Stimulated activated CD8-positive, alpha-beta memory T cell treated with anti-CD3 and anti-CD28 coated beads, Interleukin-7, amount 100 ng/mL, for 4 hours (primary cell): Measurements from ENCODE around the gene EXOSC7.
"Not testable (repeated sequence)": the region's sequence is repeated elsewhere in the genome, so short reads cannot be mapped to it uniquely, and the experiment has no call there.

Experiments
- DNase-seq, 2 donors: peaks; one replicate each; pipeline ENCODE4 v3.0.0-alpha.2; 2020; ENCODE audit warnings: low read depth in 2 of 2

The EXOSC7 gene

GRCh38 chr3:45024542-45025255 lies 48.7 kb downstream of the EXOSC7 start:
- no peak for DNase-seq

- no peak for DNase-seq
These were observed 50.0 kb downstream of the EXOSC7 start, which contains the start of gene CLEC3B for GRCh38 chr3:45026038-45026437. Gene CLEC3B (plus strand): TSS chr3:45026303. CDS start chr3:45026363, 60 bp downstream.

GRCh38 chr3:45026957-45027356 lies 50.9 kb downstream of the EXOSC7 start:
- no peak for DNase-seq

GRCh38 chr3:45027441-45027840 lies 51.4 kb downstream of the EXOSC7 start:
- no peak for DNase-seq

- DNase-seq = no peak
These were observed 53.2 kb downstream of the EXOSC7 start for GRCh38 chr3:45029216-45029615.

GRCh38 chr3:45029661-45030060 lies 53.6 kb downstream of the EXOSC7 start:
- no peak for DNase-seq

- no peak for DNase-seq
These were observed 55.5 kb downstream of the EXOSC7 start for GRCh38 chr3:45031531-45031930.

- no peak for DNase-seq
These were observed 56.1 kb downstream of the EXOSC7 start for GRCh38 chr3:45032113-45032512.

GRCh38 chr3:45033791-45034190 lies 57.7 kb downstream of the EXOSC7 start:
- DNase-seq = no peak

- peak in 1 of 2 donors; percentile 8 for DNase-seq
These were observed 58.7 kb downstream of the EXOSC7 start for GRCh38 chr3:45034612-45035252.

GRCh38 chr3:45035441-45036301 lies 59.6 kb downstream of the EXOSC7 start:
- no peak for DNase-seq

GRCh38 chr3:45037720-45038455 lies 61.8 kb downstream of the EXOSC7 start:
- DNase-seq = peak; percentile 78 to 89

GRCh38 chr3:45041666-45042065 lies 65.6 kb downstream of the EXOSC7 start:
- DNase-seq = no peak

- DNase-seq = no peak
These were observed 66.1 kb downstream of the EXOSC7 start for GRCh38 chr3:45042162-45042561.

- no peak for DNase-seq
These were observed 67.8 kb downstream of the EXOSC7 start for GRCh38 chr3:45043728-45044299.

- no peak for DNase-seq
These were observed 72.2 kb downstream of the EXOSC7 start for GRCh38 chr3:45048244-45048643.

GRCh38 chr3:45049807-45050206 lies 73.8 kb downstream of the EXOSC7 start:
- no peak for DNase-seq

- no peak for DNase-seq
These were observed 75.6 kb downstream of the EXOSC7 start for GRCh38 chr3:45051685-45052084.

- not testable (repeated sequence) for DNase-seq
These were observed 77.8 kb downstream of the EXOSC7 start for GRCh38 chr3:45053805-45054195.

- no peak for DNase-seq
These were observed 78.3 kb downstream of the EXOSC7 start for GRCh38 chr3:45054196-45054857.

- no peak for DNase-seq
These were observed 79.0 kb downstream of the EXOSC7 start for GRCh38 chr3:45055032-45055410.
